H1 (cell line): ENCODE measurements around the gene NMUR1. TPM values are rescaled to one million over a fixed set of nuclear protein-coding genes. Genes with fewer than 3 reads are reported as not detected.

Source experiments
- CTCF ChIA-PET: fragments of 300-600 bp; sonication (Branson Sonifier 250); formaldehyde crosslinking; loops from one replicate; lab custom pipeline; 2021; ENCODE audit not compliant: partially characterized antibody; lab: Charles Lee
- POLR2A ChIA-PET: fragments of 300-600 bp; sonication (Branson Sonifier 250); formaldehyde crosslinking; loops from one replicate; lab custom pipeline; 2021; ENCODE audit warnings: inconsistent platforms; ENCODE audit not compliant: partially characterized antibody; lab: Charles Lee
- DNase-seq, 2 experiments: peaks; one replicate each; pipeline versions ENCODE4 v3.0.0 to v3.0.0-alpha.2; 2010 to 2022; ENCODE audit warnings: low spot score in 2 of 2, low read depth in 1 of 2, mixed read lengths in 1 of 2
- FAIRE-seq: peaks from 2 replicates; lab custom pipeline; 2011; peaks lifted over from hg19 to GRCh38; lab: Jason Lieb, UNC
- H2AFZ ChIP-seq: 2 replicates; pipeline ENCODE4 v1.8.1; 2012; ENCODE audit warnings: low read length, inconsistent platforms
- H2AK5ac ChIP-seq: 2 replicates; pipeline ENCODE4 v1.6.1; 2013; ENCODE audit warnings: low read depth, low read length
- H2BK120ac ChIP-seq: replicated peaks from 2 replicates; pipeline ENCODE3; 2013; ENCODE audit warnings: low read depth, low read length, inconsistent platforms
- H2BK12ac ChIP-seq: 2 replicates; pipeline ENCODE4 v1.6.1; 2013; ENCODE audit warnings: low read depth, low read length
- H2BK15ac ChIP-seq: 2 replicates; pipeline ENCODE4 v1.6.1; 2013; ENCODE audit warnings: low read length
- H2BK20ac ChIP-seq: 2 replicates; pipeline ENCODE4 v1.6.1; 2013; ENCODE audit warnings: low read length
- H2BK5ac ChIP-seq: 2 replicates; pipeline ENCODE4 v1.6.1; 2013; ENCODE audit warnings: low read depth, low read length
- H3K14ac ChIP-seq: 2 replicates; pipeline ENCODE4 v1.6.1; 2013; ENCODE audit warnings: inconsistent platforms; ENCODE audit not compliant: insufficient read length
- H3K18ac ChIP-seq: 2 replicates; pipeline ENCODE4 v1.6.1; 2013; ENCODE audit warnings: low read length; ENCODE audit errors: extremely low read depth
- H3K23ac ChIP-seq: 2 replicates; pipeline ENCODE4 v1.6.1; 2013; ENCODE audit warnings: inconsistent platforms; ENCODE audit not compliant: insufficient read length
- H3K23me2 ChIP-seq: 2 replicates; pipeline ENCODE4 v1.6.1; 2013; ENCODE audit warnings: low read depth, low read length
- H3K27ac ChIP-seq: 2 replicates; pipeline ENCODE4 v1.6.1; 2011; ENCODE audit warnings: low read depth, low read length, inconsistent platforms
- H3K27me3 ChIP-seq, 4 experiments: replicated peaks in 1 of 4; 1 replicate in 1 of 4; 2 replicates in 3 of 4; pipeline versions ENCODE4 v1.6.1 to v1.8.1; 2011 to 2013; ENCODE audit warnings: low read length in 3 of 4, mild to moderate bottlenecking in 3 of 4, inconsistent platforms in 2 of 4, mixed read lengths in 2 of 4, moderate library complexity in 1 of 4; ENCODE audit not compliant: control insufficient read depth in 3 of 4, insufficient read depth in 3 of 4; ENCODE audit errors: extremely low read depth in 1 of 4
- H3K36me3 ChIP-seq, 4 experiments: 2 replicates each; pipeline versions ENCODE4 v1.6.1 to v1.8.1; 2011 to 2013; ENCODE audit warnings: mild to moderate bottlenecking in 4 of 4, low read length in 3 of 4, moderate library complexity in 2 of 4, control low read depth in 1 of 4, inconsistent platforms in 1 of 4; ENCODE audit not compliant: insufficient read depth in 4 of 4, control insufficient read depth in 2 of 4
- H3K4ac ChIP-seq: replicated peaks from 2 replicates; pipeline ENCODE3; 2013; ENCODE audit warnings: low read length, low read depth, mixed read lengths, inconsistent platforms; ENCODE audit not compliant: insufficient read length
- H3K4me1 ChIP-seq, 4 experiments: replicated peaks in 1 of 4; 1 replicate in 1 of 4; 2 replicates in 3 of 4; pipeline versions ENCODE4 v1.6.1 to v1.8.1; 2011 to 2013; ENCODE audit warnings: low read length in 3 of 4, inconsistent platforms in 2 of 4, mixed read lengths in 1 of 4; ENCODE audit not compliant: insufficient read depth in 4 of 4, control insufficient read depth in 3 of 4
- H3K4me2 ChIP-seq, 2 experiments: 2 replicates each; pipeline versions ENCODE4 v1.6.1 to v1.8.1; 2011 to 2013; ENCODE audit warnings: low read depth in 2 of 2, low read length in 2 of 2, control low read depth in 1 of 2, inconsistent platforms in 1 of 2, mild to moderate bottlenecking in 1 of 2; ENCODE audit not compliant: insufficient read depth in 1 of 2
- H3K4me3 ChIP-seq, 4 experiments: fragments of 200-600, 300-600 bp in 1 of 4; sonication (generic), shearing (Covaris generic), sonication (Bioruptor Twin) in 1 of 4; 2 replicates each; pipeline versions ENCODE4 v1.5.1 to v1.8.1; 2011 to 2016; ENCODE audit warnings: low read length in 4 of 4, low read depth in 3 of 4, control low read depth in 2 of 4, inconsistent platforms in 2 of 4, mild to moderate bottlenecking in 2 of 4, mixed read lengths in 1 of 4, moderate library complexity in 1 of 4; ENCODE audit not compliant: insufficient read depth in 2 of 4; ENCODE audit errors: extremely low read depth in 1 of 4
- H3K56ac ChIP-seq: replicated peaks from 2 replicates; pipeline ENCODE3; 2013; ENCODE audit warnings: low read depth, mild to moderate bottlenecking, mixed read lengths, low read length, inconsistent platforms; ENCODE audit not compliant: insufficient read length
- H3K79me1 ChIP-seq: 2 replicates; pipeline ENCODE4 v1.6.1; 2013; ENCODE audit warnings: low read depth, low read length, control low read depth
- H3K79me2 ChIP-seq, 2 experiments: 2 replicates each; pipeline versions ENCODE4 v1.6.1 to v1.8.1; 2012 to 2013; ENCODE audit warnings: low read length in 2 of 2, mild to moderate bottlenecking in 2 of 2, inconsistent platforms in 1 of 2; ENCODE audit not compliant: insufficient read depth in 2 of 2, control insufficient read depth in 1 of 2
- H3K9ac ChIP-seq, 4 experiments: replicated peaks in 1 of 4; 1 replicate in 1 of 4; 2 replicates in 3 of 4; pipeline versions ENCODE4 v1.6.1 to v1.8.1; 2011 to 2013; ENCODE audit warnings: low read depth in 3 of 4, low read length in 3 of 4, control low read depth in 2 of 4, mild to moderate bottlenecking in 2 of 4, moderate library complexity in 2 of 4, inconsistent platforms in 1 of 4; ENCODE audit errors: extremely low read depth in 1 of 4
- H3K9me3 ChIP-seq, 2 experiments: 2 replicates each; pipeline versions ENCODE4 v1.6.1 to v1.8.1; 2012 to 2013; ENCODE audit warnings: mild to moderate bottlenecking in 2 of 2, moderate library complexity in 2 of 2, control low read depth in 1 of 2, inconsistent platforms in 1 of 2, low read depth in 1 of 2, low read length in 1 of 2, mixed read lengths in 1 of 2; ENCODE audit not compliant: insufficient read depth in 2 of 2
- H4K20me1 ChIP-seq, 2 experiments: replicated peaks in 1 of 2; 2 replicates each; pipeline versions ENCODE3 to v1.8.1; 2011 to 2013; ENCODE audit warnings: inconsistent platforms in 2 of 2, low read length in 2 of 2, mild to moderate bottlenecking in 1 of 2; ENCODE audit not compliant: insufficient read depth in 2 of 2, control insufficient read depth in 1 of 2
- H4K5ac ChIP-seq: 2 replicates; pipeline ENCODE4 v1.6.1; 2013; ENCODE audit warnings: low read length, low read depth, mixed read lengths, inconsistent platforms; ENCODE audit not compliant: insufficient read length
- H4K8ac ChIP-seq: 2 replicates; pipeline ENCODE4 v1.8.0; 2013; ENCODE audit warnings: mild to moderate bottlenecking, moderate library complexity, low read length, inconsistent platforms; ENCODE audit not compliant: insufficient read depth; ENCODE audit errors: extremely low read depth
- H4K91ac ChIP-seq: replicated peaks from 2 replicates; pipeline ENCODE3; 2013; ENCODE audit warnings: low read length, mixed read lengths, inconsistent platforms; ENCODE audit not compliant: insufficient read length
- JUND ChIP-seq: IDR thresholded peaks from 2 replicates; pipeline ENCODE4 v1.6.1; 2011; ENCODE audit warnings: mild to moderate bottlenecking, improper control_type of control experiment, low read length
- RAD21 ChIP-seq, 2 experiments: IDR thresholded peaks in 1 of 2; conservative IDR thresholded peaks in 1 of 2; 2 replicates each; pipeline ENCODE4 v1.6.1; 2011; ENCODE audit warnings: low read depth in 2 of 2, low read length in 2 of 2, improper control_type of control experiment in 1 of 2, inconsistent platforms in 1 of 2, mild to moderate bottlenecking in 1 of 2, moderate library complexity in 1 of 2
- SIRT6 ChIP-seq: IDR thresholded peaks from one replicate; pipeline ENCODE4 v1.7.1; 2012; ENCODE audit warnings: low read length, inconsistent platforms
- SP1 ChIP-seq: IDR thresholded peaks from 2 replicates; pipeline ENCODE4 v1.6.1; 2011; ENCODE audit warnings: low read depth, low read length
- ZNF274 ChIP-seq: IDR thresholded peaks from 2 replicates; pipeline ENCODE4 v1.7.0; 2012; ENCODE audit warnings: low read length, borderline replicate concordance; ENCODE audit errors: extremely low read depth
- WGBS, 2 experiments: shearing (Covaris generic) in 1 of 2; methylation state at CpG; one replicate each; pipeline versions ENCODE4 v1.1.6 to v1.1.7; 2013 to 2015; ENCODE audit warnings: low lambda C conversion rate in 2 of 2, mixed read lengths in 2 of 2, inconsistent platforms in 1 of 2, low coverage in 1 of 2, missing lambda C conversion rate in 1 of 2; ENCODE audit not compliant: insufficient replicate concordance in 2 of 2, insufficient coverage in 1 of 2, insufficient read length in 1 of 2; ENCODE audit errors: extremely low coverage in 1 of 2, missing lambda C conversion rate in 1 of 2; 5-methylcytosine and 5-hydroxymethylcytosine counted together
- polyA plus RNA-seq, 7 experiments: library from polyadenylated mRNA; depleted of rRNA in 3 of 7; stranded (reverse) in 5 of 7; unstranded in 2 of 7; fragments of >200 nt in 5 of 7; fragments of 200-250 nt in 2 of 7; gene quantifications; 1 replicate in 5 of 7; 2 replicates in 1 of 7; 4 replicates in 1 of 7; pipeline versions ENCODE4 v1.2.1 to v1.2.3, GENCODE V29; 2011 to 2013; ENCODE audit warnings: missing spikeins in 2 of 7, mixed read lengths in 2 of 7
- total RNA-seq: library from RNA; stranded (reverse); fragmentation: NEBNext Ultra II Directional; extraction: Animal tissue kit (Norgen Biotek cat#: 25700); gene quantifications from 2 replicates; pipeline ENCODE4 v1.2.1, GENCODE V29; 2021
- TF ChIP-seq, protein P1 (sequence below): IDR thresholded peaks from 2 replicates; pipeline ENCODE4 v1.6.1; 2011; ENCODE audit warnings: low read length, improper control_type of control experiment
- TF ChIP-seq, protein P2 (sequence below), 3 experiments: IDR thresholded peaks; 1 replicate in 2 of 3; 2 replicates in 1 of 3; pipeline versions ENCODE4 v1.5.1 to v1.6.1; 2011; ENCODE audit warnings: low read length in 3 of 3, mild to moderate bottlenecking in 3 of 3, inconsistent platforms in 2 of 3, low read depth in 1 of 3, moderate library complexity in 1 of 3; ENCODE audit not compliant: insufficient read depth in 1 of 3; ENCODE audit errors: control extremely low read depth in 1 of 3

Gene NMUR1
- total and polyA plus RNA-seq, 2 of the 8 experiments (the other 6 are each of a cell fraction or from before 2014, with no cell fraction given), result 0.56 to 1.5 TPM

DNA sequence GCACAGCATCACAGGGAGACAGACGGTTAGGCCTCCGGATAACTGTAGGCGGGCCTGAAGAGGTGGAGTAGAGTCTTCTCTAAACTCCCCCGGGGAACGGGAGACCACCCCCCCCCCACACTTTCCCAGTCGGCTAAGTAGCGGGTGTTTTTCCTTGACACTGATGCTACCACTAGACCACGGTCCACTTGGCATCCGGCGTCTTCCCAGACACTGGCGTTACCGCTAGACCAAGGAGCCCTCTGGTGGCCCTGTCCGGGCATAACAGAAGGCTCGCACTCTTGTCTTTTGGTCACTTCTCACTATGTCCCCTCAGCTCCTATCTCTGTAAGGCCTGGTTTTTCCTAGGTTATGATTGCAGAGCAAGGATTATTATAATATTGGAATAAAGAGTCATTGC, 40.3 kb downstream of the NMUR1 start:
- H4K5ac ChIP-seq, result no peak overlapping the region
- 87% methylated on average over 14 of the region's 14 CpGs; no CpG with 5 or more reads in 1 of the 2 experiments for WGBS, 2 experiments
- H3K23ac ChIP-seq, result no peak overlapping the region
- no peak overlapping the region for H3K18ac ChIP-seq
- no peak overlapping the region for H4K91ac ChIP-seq
- no peak overlapping the region for H3K9ac ChIP-seq
- H4K8ac ChIP-seq, result no peak overlapping the region
- no peak overlapping the region for H3K4me3 ChIP-seq
- no peaks in the 10 kb centered on the region for H3K79me2 ChIP-seq
- H2BK20ac ChIP-seq, result no peak overlapping the region
- H3K23me2 ChIP-seq, result no peaks in the 10 kb centered on the region
- H2BK15ac ChIP-seq, result no peak overlapping the region
- no peak overlapping the region for H3K4me2 ChIP-seq
- no peak overlapping the region for H2BK12ac ChIP-seq
- H4K20me1 ChIP-seq, result no peaks in the 10 kb centered on the region
- H3K9me3 ChIP-seq, result peaks cover 0 to 7% of the 10 kb centered on the region in 2 experiments; a peak in 1 of 4 replicates
- no peaks in the 10 kb centered on the region for H3K4me1 ChIP-seq
- TF ChIP-seq JUND (no peak), RAD21 (IDR thresholded peaks at IDR 0.05 in 1 of 2, conservative IDR thresholded peaks at IDR 0.05 in 1 of 2; ENCODE audit: low read depth in 2 of 2, low read length in 2 of 2) (peak; percentile 58 to 67), SIRT6 (no peak), ZNF274 (no peak), SP1 (no peak)
- TF ChIP-seq, protein P1, sequence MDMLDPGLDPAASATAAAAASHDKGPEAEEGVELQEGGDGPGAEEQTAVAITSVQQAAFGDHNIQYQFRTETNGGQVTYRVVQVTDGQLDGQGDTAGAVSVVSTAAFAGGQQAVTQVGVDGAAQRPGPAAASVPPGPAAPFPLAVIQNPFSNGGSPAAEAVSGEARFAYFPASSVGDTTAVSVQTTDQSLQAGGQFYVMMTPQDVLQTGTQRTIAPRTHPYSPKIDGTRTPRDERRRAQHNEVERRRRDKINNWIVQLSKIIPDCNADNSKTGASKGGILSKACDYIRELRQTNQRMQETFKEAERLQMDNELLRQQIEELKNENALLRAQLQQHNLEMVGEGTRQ, result no peak
- TF ChIP-seq, protein P2, sequence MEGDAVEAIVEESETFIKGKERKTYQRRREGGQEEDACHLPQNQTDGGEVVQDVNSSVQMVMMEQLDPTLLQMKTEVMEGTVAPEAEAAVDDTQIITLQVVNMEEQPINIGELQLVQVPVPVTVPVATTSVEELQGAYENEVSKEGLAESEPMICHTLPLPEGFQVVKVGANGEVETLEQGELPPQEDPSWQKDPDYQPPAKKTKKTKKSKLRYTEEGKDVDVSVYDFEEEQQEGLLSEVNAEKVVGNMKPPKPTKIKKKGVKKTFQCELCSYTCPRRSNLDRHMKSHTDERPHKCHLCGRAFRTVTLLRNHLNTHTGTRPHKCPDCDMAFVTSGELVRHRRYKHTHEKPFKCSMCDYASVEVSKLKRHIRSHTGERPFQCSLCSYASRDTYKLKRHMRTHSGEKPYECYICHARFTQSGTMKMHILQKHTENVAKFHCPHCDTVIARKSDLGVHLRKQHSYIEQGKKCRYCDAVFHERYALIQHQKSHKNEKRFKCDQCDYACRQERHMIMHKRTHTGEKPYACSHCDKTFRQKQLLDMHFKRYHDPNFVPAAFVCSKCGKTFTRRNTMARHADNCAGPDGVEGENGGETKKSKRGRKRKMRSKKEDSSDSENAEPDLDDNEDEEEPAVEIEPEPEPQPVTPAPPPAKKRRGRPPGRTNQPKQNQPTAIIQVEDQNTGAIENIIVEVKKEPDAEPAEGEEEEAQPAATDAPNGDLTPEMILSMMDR (IDR thresholded peaks at IDR 0.05; ENCODE audit: control extremely low read depth in 1 of 3, insufficient read depth in 1 of 3, low read depth in 1 of 3, low read length in 3 of 3), result peak; percentile 56 to 60 (median 58)
- no peak overlapping the region for H3K4ac ChIP-seq
- POLR2A ChIA-PET, result interaction anchor here (0.6 to 4.8 kb wide), 4 partner anchors 9 to 37 kb away, joined by 3 to 40 read pairs (median 13); partner anchors contain the start of gene NCL
- H3K27me3 ChIP-seq, result no peaks in the 10 kb centered on the region
- H2BK120ac ChIP-seq, result no peak overlapping the region
- CTCF ChIA-PET, result interaction anchor here (0.8 to 6.8 kb wide), 17 partner anchors 11 to 197 kb away, joined by 3 to 78 read pairs (median 4); no protein-coding TSS in a partner anchor
- H2AK5ac ChIP-seq, result no peak overlapping the region
- H3K36me3 ChIP-seq, result no peaks in the 10 kb centered on the region; a peak in 1 of 8 replicates
- H3K27ac ChIP-seq, result no peak overlapping the region
- H3K56ac ChIP-seq, result no peak overlapping the region
- H2BK5ac ChIP-seq, result no peak overlapping the region
- no peak overlapping the region for H2AFZ ChIP-seq
- FAIRE-seq (no peak), DNase-seq (peak in 1 of 2 experiments; percentile 82)
- H3K14ac ChIP-seq, result no peak overlapping the region
- no peaks in the 10 kb centered on the region for H3K79me1 ChIP-seq
